GM12878 (cell line): ENCODE measurements around the gene LIX1L. TPM values are rescaled to one million over a fixed set of nuclear protein-coding genes. Genes with fewer than 3 reads are reported as not detected.

Experiments
- ATAC-seq: fragments of 200-7000 bp; cut with Tn5 transposase; 3 replicates; pipeline ENCODE4 v1.9.1; 2020; ENCODE audit warnings: mild to moderate bottlenecking, moderate library complexity
- BruUV-seq: library from RNA; stranded (reverse); fragments of 400-500 nt; replicated peaks from 2 replicates; lab custom pipeline; 2021; lab: Mats Ljungman, UMichigan
- CTCF ChIA-PET: fragments of 300-600 bp; sonication (Branson Sonifier 250); formaldehyde crosslinking; extraction: SDS; loops from one replicate; lab custom pipeline; 2021; ENCODE audit warnings: inconsistent platforms; lab: Yijun Ruan, JAX
- POLR2A ChIA-PET: fragments of 350-600 bp; formaldehyde crosslinking; extraction: SDS; loops from one replicate; lab custom pipeline; 2021; ENCODE audit warnings: inconsistent platforms; lab: Charles Lee
- RAD21 ChIA-PET: fragments of 300-600 bp; sonication (Branson Sonifier 250); formaldehyde crosslinking; loops from one replicate; lab custom pipeline; 2023; ENCODE audit warnings: antibody characterized with exemption; ENCODE audit not compliant: unreplicated experiment; lab: Charles Lee
- SMC1A ChIA-PET: fragments of 300-600 bp; sonication (Branson Sonifier 250); formaldehyde crosslinking; loops from one replicate; lab custom pipeline; 2023; ENCODE audit not compliant: unreplicated experiment, uncharacterized antibody; lab: Charles Lee
- DNase-seq: peaks from one replicate; pipeline ENCODE4 v3.0.0-alpha.2; 2011; ENCODE audit warnings: low read depth, low spot score
- FAIRE-seq: peaks from 3 replicates; lab custom pipeline; 2011; peaks lifted over from hg19 to GRCh38; lab: Jason Lieb, UNC
- H2AFZ ChIP-seq: 2 replicates; pipeline ENCODE4 v1.6.0; 2011; ENCODE audit warnings: low read depth, low read length, control low read depth; ENCODE audit not compliant: control insufficient read depth
- H3K27ac ChIP-seq: 2 replicates; pipeline ENCODE4 v1.5.1; 2011; ENCODE audit warnings: control low read depth; ENCODE audit not compliant: control insufficient read depth, insufficient read depth
- H3K27me3 ChIP-seq, 2 experiments: replicated peaks in 1 of 2; 2 replicates each; pipeline versions ENCODE4 v1.6.0 to v1.6.1; 2011; ENCODE audit warnings: low read length in 1 of 2; ENCODE audit not compliant: control insufficient read depth in 2 of 2, insufficient read depth in 2 of 2
- H3K36me3 ChIP-seq, 2 experiments: 2 replicates each; pipeline ENCODE4 v1.5.1; 2011; ENCODE audit warnings: low read length in 1 of 2; ENCODE audit not compliant: control insufficient read depth in 2 of 2, insufficient read depth in 2 of 2
- H3K4me1 ChIP-seq: 2 replicates; pipeline ENCODE4 v1.6.1; 2011; ENCODE audit warnings: mild to moderate bottlenecking, low read length, moderate library complexity, mixed read lengths; ENCODE audit not compliant: control insufficient read depth, insufficient read depth
- H3K4me2 ChIP-seq: 2 replicates; pipeline ENCODE4 v1.6.0; 2011; ENCODE audit warnings: control low read depth; ENCODE audit not compliant: control insufficient read depth, insufficient read depth
- H3K4me3 ChIP-seq: fragments of 200-600 bp; sonication (generic); 2 replicates; pipeline ENCODE4 v1.5.1; 2016
- H3K79me2 ChIP-seq: 2 replicates; pipeline ENCODE4 v1.6.0; 2011; ENCODE audit warnings: low read length; ENCODE audit not compliant: control insufficient read depth, insufficient read depth
- H3K9ac ChIP-seq: 2 replicates; pipeline ENCODE4 v1.8.0; 2011; ENCODE audit warnings: low read length, control low read depth, mixed read lengths; ENCODE audit not compliant: control insufficient read depth, insufficient read depth
- H3K9me3 ChIP-seq: replicated peaks from 3 replicates; pipeline ENCODE4 v1.5.1; 2011; ENCODE audit warnings: mild to moderate bottlenecking, low read length; ENCODE audit not compliant: control insufficient read depth, insufficient read depth
- H4K20me1 ChIP-seq: 2 replicates; pipeline ENCODE4 v1.6.0; 2011; ENCODE audit not compliant: control insufficient read depth, insufficient read depth
- BACH1 ChIP-seq: fragments of 450-650 bp; IDR thresholded peaks from 2 replicates; pipeline ENCODE4 v1.6.1; 2017; ENCODE audit warnings: mild to moderate bottlenecking, borderline replicate concordance
- BCL11A ChIP-seq: IDR thresholded peaks from 2 replicates; pipeline ENCODE4 v1.6.1; 2011; ENCODE audit warnings: low read depth, low read length
- CHD2 ChIP-seq: IDR thresholded peaks from 2 replicates; pipeline ENCODE4 v1.6.1; 2011; ENCODE audit warnings: low read depth, low read length, improper control_type of control experiment, borderline replicate concordance
- FOXK2 ChIP-seq: fragments of 450-650 bp; IDR thresholded peaks from 2 replicates; pipeline ENCODE4 v1.6.1; 2017; ENCODE audit warnings: mild to moderate bottlenecking, moderate library complexity
- FOXM1 ChIP-seq: IDR thresholded peaks from 2 replicates; pipeline ENCODE4 v1.6.1; 2012; ENCODE audit warnings: low read depth, mild to moderate bottlenecking, inconsistent platforms, low read length, moderate library complexity
- IKZF2 ChIP-seq, 2 experiments: fragments of 450-650 bp; IDR thresholded peaks; 2 replicates each; pipeline ENCODE4 v1.6.1; 2017; ENCODE audit warnings: mild to moderate bottlenecking in 2 of 2, moderate library complexity in 2 of 2
- MEF2B ChIP-seq: fragments of 450-650 bp; IDR thresholded peaks from 2 replicates; pipeline ENCODE4 v1.6.1; 2018; ENCODE audit warnings: mild to moderate bottlenecking, moderate library complexity; ENCODE audit not compliant: partially characterized antibody, poor library complexity, severe bottlenecking
- MLLT1 ChIP-seq: fragments of 450-650 bp; IDR thresholded peaks from 2 replicates; pipeline ENCODE4 v1.6.1; 2016; ENCODE audit warnings: mild to moderate bottlenecking
- MXI1 ChIP-seq: fragments of 150-350 bp; IDR thresholded peaks from 2 replicates; pipeline ENCODE4 v1.6.1; 2011; ENCODE audit warnings: low read depth, mild to moderate bottlenecking, inconsistent platforms, low read length, improper control_type of control experiment
- NKRF ChIP-seq: fragments of 450-650 bp; conservative IDR thresholded peaks from 2 replicates; pipeline ENCODE4 v1.6.1; 2017; ENCODE audit warnings: mild to moderate bottlenecking, moderate library complexity
- NR2F1 ChIP-seq: fragments of 450-650 bp; conservative IDR thresholded peaks from 2 replicates; pipeline ENCODE4 v1.6.1; 2017; ENCODE audit warnings: mild to moderate bottlenecking
- PKNOX1 ChIP-seq: fragments of 450-650 bp; IDR thresholded peaks from 2 replicates; pipeline ENCODE4 v1.6.1; 2016; ENCODE audit warnings: mild to moderate bottlenecking
- POLR2AphosphoS5 ChIP-seq: IDR thresholded peaks from 2 replicates; pipeline ENCODE4 v1.6.1; 2011; ENCODE audit warnings: mild to moderate bottlenecking, low read length, inconsistent platforms
- RBBP5 ChIP-seq: fragments of 200-600 bp; sonication (generic); conservative IDR thresholded peaks from 2 replicates; pipeline ENCODE4 v1.6.1; 2016
- RELB ChIP-seq: fragments of 450-650 bp; IDR thresholded peaks from 2 replicates; pipeline ENCODE4 v1.6.1; 2017; ENCODE audit warnings: low read depth, mild to moderate bottlenecking, moderate library complexity
- RUNX3 ChIP-seq: IDR thresholded peaks from 2 replicates; pipeline ENCODE4 v1.6.1; 2012; ENCODE audit warnings: low read length, inconsistent platforms
- SMC3 ChIP-seq: IDR thresholded peaks from 2 replicates; pipeline ENCODE4 v1.6.1; 2011; ENCODE audit warnings: low read length, improper control_type of control experiment, borderline replicate concordance
- WGBS: methylation state at CpG from one replicate; pipeline ENCODE4 v1.1.6; 2016; ENCODE audit warnings: low lambda C conversion rate; ENCODE audit not compliant: insufficient replicate concordance, insufficient coverage; ENCODE audit errors: missing lambda C conversion rate; 5-methylcytosine and 5-hydroxymethylcytosine counted together
- in situ Hi-C: fragments of 300-500 bp; cut with MboI; formaldehyde crosslinking; loops from 9 replicates; pipeline ENCODE4 v1.14.3; 2018; ENCODE audit warnings: mixed read lengths
- intact Hi-C: fragments of 100-400 bp; cut with micrococcal nuclease; formaldehyde crosslinking; loops from one replicate; pipeline ENCODE4 v1.14.2; 2022; ENCODE audit not compliant: unreplicated experiment
- polyA plus RNA-seq, 11 experiments: library from polyadenylated mRNA; depleted of rRNA in 4 of 11; unstranded in 6 of 11; stranded (reverse) in 5 of 11; fragments of >200 nt; fragmentation: Nextera tagmentation in 4 of 11; fragmentation: Illumina TruSeq in 1 of 11; extraction: Ambion mirVana in 4 of 11; extraction: Trizol in 1 of 11; gene quantifications; 1 replicate in 1 of 11; 2 replicates in 10 of 11; pipeline versions ENCODE4 v1.2.1 to v1.2.3, GENCODE V29; 2011 to 2016; ENCODE audit warnings: inconsistent platforms in 2 of 11, missing spikeins in 2 of 11, low read depth in 1 of 11
- total RNA-seq, 4 experiments: library from RNA; depleted of rRNA in 3 of 4; stranded (reverse); fragments of >200 nt in 3 of 4; fragmentation: Illumina TruSeq in 1 of 4; extraction: Trizol in 1 of 4; gene quantifications; 2 replicates each; pipeline versions ENCODE4 v1.2.1 to v1.2.3, GENCODE V29; 2013 to 2021

Gene LIX1L
- total and polyA plus RNA-seq, 10 of the 15 experiments (the other 5 are each of a cell fraction or from before 2014, with no cell fraction given), result 5.5 to 48.2 (median 15.3) TPM

GRCh38 chr1:145997016-145997717 is 39.4 kb upstream of the LIX1L start:
- CTCF ChIA-PET, result interaction anchor here (0.7 to 12.2 kb wide), 8 partner anchors 10 to 152 kb away, joined by 3 to 196 read pairs (median 4); partner anchors contain the start of genes ANKRD34A, LIX1L, NUDT17 and POLR3GL
- H3K9me3 ChIP-seq, result no peaks in the 10 kb centered on the region
- peaks cover 8% of the 10 kb centered on the region for H3K4me1 ChIP-seq
- POLR2A ChIA-PET, result interaction anchor here (0.5 to 4.1 kb wide), 9 partner anchors 8 to 139 kb away, joined by 3 to 82 read pairs (median 8); partner anchors contain the start of genes ANKRD34A, LIX1L, PIAS3 and POLR3GL
- no peak for FAIRE-seq
- ATAC-seq, result peak; percentile 63
- peak overlapping the region; percentile 75 for H3K9ac ChIP-seq
- peaks cover 0 to 3% of the 10 kb centered on the region in 2 experiments; a peak in 2 of 4 replicates for H3K36me3 ChIP-seq
- 0% methylated on average over 12 of the region's 12 CpGs for WGBS
- RAD21 ChIA-PET, result interaction anchor here (0.9 to 7.4 kb wide), 5 partner anchors 10 to 39 kb away, joined by 3 to 100 read pairs (median 6); partner anchors contain the start of gene LIX1L
- in situ Hi-C loops (no loop called here), intact Hi-C loops (no loop called here)
- peak overlapping the region; percentile 82 for H3K27ac ChIP-seq
- peaks cover 15% of the 10 kb centered on the region for H3K79me2 ChIP-seq
- DNase-seq, result no peak
- BruUV-seq, result TSS peak; percentile 99
- peak overlapping the region; percentile 77 for H2AFZ ChIP-seq
- SMC1A ChIA-PET, result interaction anchor here (0.6 to 12.5 kb wide), 6 partner anchors 8 to 118 kb away, joined by 3 to 244 read pairs (median 5); partner anchors contain the start of gene POLR3GL
- H3K4me2 ChIP-seq, result peak overlapping the region; percentile 86
- H3K4me3 ChIP-seq, result peak overlapping the region; percentile 81
- H4K20me1 ChIP-seq, result no peaks in the 10 kb centered on the region
- no peaks in the 10 kb centered on the region for H3K27me3 ChIP-seq
- peak; percentile 80 for TF ChIP-seq POLR2AphosphoS5
- TF ChIP-seq FOXM1, result no peak
- no peak for TF ChIP-seq CHD2
- no peak for TF ChIP-seq BCL11A
- peak; percentile 74 for TF ChIP-seq MEF2B
- no peak for TF ChIP-seq SMC3
- TF ChIP-seq BACH1, result 0 out of 2 replicates have a peak, but pooled peaks have one; percentile 20
- no peak for TF ChIP-seq NR2F1
- 0 out of 2 replicates have a peak, but pooled peaks have one; percentile 4 for TF ChIP-seq PKNOX1
- no peak for TF ChIP-seq RBBP5
- TF ChIP-seq MXI1, result no peak
- peak; percentile 4 to 67; a peak in 3 of 4 replicates for TF ChIP-seq IKZF2 (IDR thresholded peaks at IDR 0.05)
- TF ChIP-seq MLLT1, result 0 out of 2 replicates have a peak, but pooled peaks have one; percentile 44
- TF ChIP-seq NKRF, result peak; percentile 53; the same call in 1 of the 2 replicates
- TF ChIP-seq RELB, result no peak; the same call in 1 of the 2 replicates
- TF ChIP-seq FOXK2, result peak; percentile 78
- peak; percentile 21; the same call in 1 of the 2 replicates for TF ChIP-seq RUNX3
